A549 (cell line): ENCODE data around the gene PNPLA2.

ENCODE experiments used
- BHLHE40 ChIP-seq: IDR thresholded peaks from 2 replicates; pipeline ENCODE4 v1.6.1; 2012; ENCODE audit warnings: low read depth, low read length, inconsistent platforms
- CTCF ChIP-seq: fragments of >200 bp; sonication (Bioruptor Twin); formaldehyde crosslinking; IDR thresholded peaks from 3 replicates; pipeline ENCODE4 v1.5.1; 2016
- EHMT2 ChIP-seq: fragments of 200-600 bp; sonication (generic); IDR thresholded peaks from 2 replicates; pipeline ENCODE4 v1.6.1; 2016; ENCODE audit warnings: antibody characterized with exemption, low read depth, mild to moderate bottlenecking, moderate library complexity
- POLR2A ChIP-seq: IDR thresholded peaks from 2 replicates; pipeline ENCODE4 v1.6.1; 2012; ENCODE audit warnings: mild to moderate bottlenecking, low read length
- RAD21 ChIP-seq, 2 experiments: fragments of >200 bp in 1 of 2; sonication (Bioruptor Twin) in 1 of 2; formaldehyde crosslinking in 1 of 2; IDR thresholded peaks in 1 of 2; conservative IDR thresholded peaks in 1 of 2; 2 replicates in 1 of 2; 3 replicates in 1 of 2; pipeline ENCODE4 v1.6.1; 2012 to 2018; ENCODE audit warnings: inconsistent platforms in 1 of 2

- TF ChIP-seq CTCF, result no peak
- TF ChIP-seq POLR2A, result no peak
- no peak for TF ChIP-seq EHMT2
- no peak for TF ChIP-seq BHLHE40
- no peak for TF ChIP-seq RAD21 (conservative IDR thresholded peaks at IDR 0.05 in 1 of 2, IDR thresholded peaks at IDR 0.05 in 1 of 2)
Measured at GRCh38 chr11:770642-771616, 47.8 kb upstream of the PNPLA2 start.
